Measurements from ENCODE around the gene ADGRL2.

ADGRL2 gene

DNA sequence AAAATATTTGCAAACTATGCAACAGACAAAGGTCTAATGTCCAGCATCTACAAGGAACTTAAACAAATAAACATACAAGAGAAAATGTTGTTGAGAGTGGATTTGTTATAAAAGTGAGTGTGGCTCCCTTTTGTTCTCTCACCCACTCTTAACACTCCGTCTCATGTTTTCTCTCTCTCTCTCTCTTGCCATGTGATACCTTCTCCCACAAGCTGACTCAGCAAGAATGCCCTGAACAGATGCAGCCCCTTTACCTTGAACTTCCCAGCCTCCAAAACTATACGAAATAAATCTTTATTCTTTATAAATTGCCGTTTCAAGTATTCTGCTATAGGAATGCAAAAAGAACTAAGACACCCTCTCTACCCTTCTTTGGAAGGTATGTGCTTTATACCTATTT is 234.1 kb downstream of the ADGRL2 start:
- no peaks in the 10 kb centered on the region for H3K4me1 Mint-ChIP-seq (ENCODE audit: low read depth)

More for the DNA sequence above, 234.1 kb downstream of the ADGRL2 start:
- Mint-ChIP-seq H3K36me3 (ENCODE audit: low read depth) (no peaks in the 10 kb centered on the region), H3K27ac (no peak overlapping the region), H3K4me3 (no peak overlapping the region), H3K9me3 (peaks cover 6% of the 10 kb centered on the region), H3K27me3 (no peaks in the 10 kb centered on the region)
- intact Hi-C loops (cut with micrococcal nuclease) = no loop called here
